Chondrocyte (in vitro differentiated cells): ENCODE data around the gene SESN3. TPM values are rescaled to one million over a fixed set of nuclear protein-coding genes. Genes with fewer than 3 reads are reported as not detected.

ENCODE experiments used
- DNase-seq: peaks from one replicate; pipeline ENCODE4 v3.0.0; 2021; ENCODE audit warnings: mixed read lengths, low spot score
- H3K27ac Mint-ChIP-seq: one replicate; pipeline ENCODE4 v1.8.0; 2021; ENCODE audit warnings: mild to moderate bottlenecking, moderate library complexity, mixed read lengths; ENCODE audit not compliant: unreplicated experiment
- H3K27me3 Mint-ChIP-seq: 2 replicates; pipeline ENCODE4 v1.8.0; 2021; ENCODE audit warnings: low read depth, mixed read lengths
- H3K36me3 Mint-ChIP-seq: 2 replicates; pipeline ENCODE4 v1.8.0; 2021; ENCODE audit warnings: low read depth, mixed read lengths
- H3K4me1 Mint-ChIP-seq: 2 replicates; pipeline ENCODE4 v1.8.0; 2021; ENCODE audit warnings: low read depth, mild to moderate bottlenecking, mixed read lengths
- H3K4me3 Mint-ChIP-seq: one replicate; pipeline ENCODE4 v1.8.0; 2021; ENCODE audit warnings: mild to moderate bottlenecking, moderate library complexity, mixed read lengths; ENCODE audit not compliant: unreplicated experiment
- H3K9me3 Mint-ChIP-seq: 2 replicates; pipeline ENCODE4 v1.8.0; 2021; ENCODE audit warnings: low read depth, mixed read lengths
- total RNA-seq: library from RNA; stranded (reverse); gene quantifications from 3 replicates; pipeline ENCODE4 v1.2.1, GENCODE V29; 2021
- TF ChIP-seq, protein P1 (sequence below): fragments of 200-600 bp; sonication (generic); IDR thresholded peaks from 2 replicates; pipeline ENCODE4 v1.5.0; 2021; ENCODE audit warnings: antibody characterized with exemption, mild to moderate bottlenecking, moderate library complexity

Gene SESN3
- total RNA-seq, 1 donor from 2014 or later = 104 TPM

DNA sequence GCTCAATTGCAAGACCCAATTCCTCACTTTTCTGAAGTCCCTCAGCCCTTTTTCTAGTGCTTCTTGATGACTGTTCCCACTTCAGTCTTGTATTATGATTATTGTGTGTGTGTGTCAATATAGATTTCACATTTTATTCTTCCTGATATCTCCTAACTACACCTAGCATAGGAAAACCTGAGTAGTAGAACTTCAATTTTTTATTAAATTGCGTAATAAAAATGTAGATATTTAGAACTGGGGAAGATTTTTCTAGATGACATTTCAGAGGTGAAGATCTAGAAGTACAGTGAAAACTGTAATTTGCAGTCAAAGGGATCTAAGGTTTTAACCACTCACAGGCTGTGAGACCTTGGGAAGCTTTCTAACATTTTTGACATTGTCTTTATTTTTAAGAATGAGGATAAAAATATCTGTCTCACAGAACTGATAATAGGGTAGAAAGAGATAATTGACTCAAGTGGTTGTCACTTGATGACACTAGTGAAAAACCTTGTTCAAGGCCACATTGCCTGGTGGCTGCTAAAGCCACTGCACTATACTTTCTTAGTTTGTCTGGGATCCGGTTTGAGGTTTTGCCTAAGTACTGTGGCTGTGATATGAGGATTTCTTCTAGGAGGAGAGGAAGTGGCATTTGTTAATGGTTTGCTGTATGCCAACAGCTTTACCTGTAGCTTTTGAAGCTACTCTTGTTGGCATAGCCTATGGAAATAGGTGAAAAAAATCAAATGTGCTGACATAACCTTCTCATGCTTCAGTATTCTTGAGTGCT lies 32.2 kb upstream of the SESN3 start:
- no peak overlapping the region for H3K27ac Mint-ChIP-seq
- H3K4me1 Mint-ChIP-seq = peaks cover 4% of the 10 kb centered on the region
- TF ChIP-seq, protein P1, sequence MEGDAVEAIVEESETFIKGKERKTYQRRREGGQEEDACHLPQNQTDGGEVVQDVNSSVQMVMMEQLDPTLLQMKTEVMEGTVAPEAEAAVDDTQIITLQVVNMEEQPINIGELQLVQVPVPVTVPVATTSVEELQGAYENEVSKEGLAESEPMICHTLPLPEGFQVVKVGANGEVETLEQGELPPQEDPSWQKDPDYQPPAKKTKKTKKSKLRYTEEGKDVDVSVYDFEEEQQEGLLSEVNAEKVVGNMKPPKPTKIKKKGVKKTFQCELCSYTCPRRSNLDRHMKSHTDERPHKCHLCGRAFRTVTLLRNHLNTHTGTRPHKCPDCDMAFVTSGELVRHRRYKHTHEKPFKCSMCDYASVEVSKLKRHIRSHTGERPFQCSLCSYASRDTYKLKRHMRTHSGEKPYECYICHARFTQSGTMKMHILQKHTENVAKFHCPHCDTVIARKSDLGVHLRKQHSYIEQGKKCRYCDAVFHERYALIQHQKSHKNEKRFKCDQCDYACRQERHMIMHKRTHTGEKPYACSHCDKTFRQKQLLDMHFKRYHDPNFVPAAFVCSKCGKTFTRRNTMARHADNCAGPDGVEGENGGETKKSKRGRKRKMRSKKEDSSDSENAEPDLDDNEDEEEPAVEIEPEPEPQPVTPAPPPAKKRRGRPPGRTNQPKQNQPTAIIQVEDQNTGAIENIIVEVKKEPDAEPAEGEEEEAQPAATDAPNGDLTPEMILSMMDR = no peak
- no peak for DNase-seq
- no peak overlapping the region for H3K4me3 Mint-ChIP-seq
- H3K36me3 Mint-ChIP-seq = no peaks in the 10 kb centered on the region
- no peaks in the 10 kb centered on the region for H3K27me3 Mint-ChIP-seq
- peaks cover 3% of the 10 kb centered on the region for H3K9me3 Mint-ChIP-seq

DNA sequence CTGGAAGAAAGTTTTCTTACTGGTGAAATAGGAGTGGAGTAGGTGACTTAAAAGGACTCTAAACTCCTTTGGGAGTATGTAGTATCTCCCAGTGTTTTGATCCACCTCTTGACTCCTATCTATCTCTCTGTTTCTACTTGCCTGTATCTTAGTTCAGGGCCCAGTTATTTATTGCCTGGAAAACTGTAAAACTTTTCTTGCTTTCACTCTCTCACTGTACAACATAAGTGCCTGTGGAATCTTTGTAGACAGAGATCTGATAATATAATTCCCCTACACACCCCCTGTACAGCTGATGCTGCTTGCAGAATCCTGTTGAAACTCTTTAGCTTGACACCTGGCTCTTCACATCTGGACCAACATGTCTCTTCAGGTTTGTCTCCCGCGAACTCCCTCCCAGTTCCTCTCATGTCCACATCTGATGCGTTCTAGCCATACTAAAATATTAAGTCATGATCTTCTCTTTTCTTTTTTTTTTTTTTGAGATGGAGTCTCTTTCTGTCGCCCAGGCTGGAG lies 26.5 kb upstream of the SESN3 start:
- peaks cover 2% of the 10 kb centered on the region for H3K27me3 Mint-ChIP-seq
- H3K9me3 Mint-ChIP-seq = no peaks in the 10 kb centered on the region
- no peaks in the 10 kb centered on the region for H3K36me3 Mint-ChIP-seq
- TF ChIP-seq, protein P1 = no peak
- H3K27ac Mint-ChIP-seq = no peak overlapping the region
- H3K4me3 Mint-ChIP-seq = no peak overlapping the region
- H3K4me1 Mint-ChIP-seq = peaks cover 21% of the 10 kb centered on the region
- DNase-seq = no peak

- Mint-ChIP-seq H3K27ac (no peak overlapping the region), H3K4me1 (peaks cover 27% of the 10 kb centered on the region), H3K4me3 (no peak overlapping the region), H3K9me3 (no peaks in the 10 kb centered on the region), H3K27me3 (peaks cover 2% of the 10 kb centered on the region), H3K36me3 (no peaks in the 10 kb centered on the region)
- DNase-seq = no peak
- TF ChIP-seq, protein P1 = no peak
These were observed 25.3 kb upstream of the SESN3 start for GRCh38 chr11:95256321-95256779.

DNA sequence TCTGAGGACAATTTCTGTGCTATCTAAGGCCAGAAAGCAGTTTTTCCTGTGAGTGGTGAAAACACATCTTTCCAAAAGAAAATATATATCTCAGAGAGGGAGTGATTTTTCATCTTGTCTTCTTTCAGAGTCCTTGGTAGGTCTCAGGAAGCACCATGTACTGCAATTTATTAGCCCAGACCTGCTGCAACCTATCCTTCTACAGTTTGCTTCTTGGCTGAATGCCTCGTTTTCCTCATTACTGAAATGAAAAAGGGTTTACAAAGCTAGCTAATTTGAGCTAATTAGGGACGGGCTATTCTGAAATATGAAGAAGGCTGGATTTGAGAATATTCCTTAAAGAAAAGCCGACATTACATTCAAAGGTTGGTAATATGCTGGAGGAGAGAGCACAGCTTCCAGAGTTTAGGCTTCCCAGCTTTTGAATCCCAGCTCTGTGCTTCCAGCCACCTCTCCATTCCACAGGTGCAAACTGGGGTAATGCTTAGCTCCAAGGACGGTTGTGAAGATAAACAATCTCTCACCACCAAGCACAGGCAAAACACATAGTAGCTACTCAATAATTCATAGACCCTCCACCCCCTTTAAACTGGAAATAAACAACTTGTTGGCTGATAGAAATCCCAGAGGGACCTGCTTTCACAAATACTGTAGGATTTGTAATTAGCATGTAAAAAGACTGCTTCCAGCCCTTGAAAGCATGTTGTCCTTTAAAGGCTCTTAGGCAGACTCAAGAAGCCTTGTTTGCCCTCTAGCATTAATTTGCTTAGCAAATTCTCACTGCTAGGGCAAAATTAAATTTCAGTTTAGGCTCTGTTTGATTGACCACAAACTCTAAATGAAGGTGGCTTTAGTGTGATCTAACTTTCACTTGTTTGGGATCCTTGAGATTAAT lies 24.5 kb upstream of the SESN3 start:
- TF ChIP-seq, protein P1 = no peak
- no peak for DNase-seq
- Mint-ChIP-seq H3K36me3 (no peaks in the 10 kb centered on the region), H3K4me3 (no peak overlapping the region), H3K4me1 (peaks cover 27% of the 10 kb centered on the region), H3K27ac (no peak overlapping the region), H3K27me3 (peaks cover 2% of the 10 kb centered on the region), H3K9me3 (no peaks in the 10 kb centered on the region)

- Mint-ChIP-seq H3K9me3 (no peaks in the 10 kb centered on the region), H3K4me3 (no peak overlapping the region), H3K27ac (no peak overlapping the region), H3K27me3 (peaks cover 2% of the 10 kb centered on the region), H3K36me3 (no peaks in the 10 kb centered on the region), H3K4me1 (peaks cover 27% of the 10 kb centered on the region)
- DNase-seq = no peak
- TF ChIP-seq, protein P1 = no peak
These were observed 23.7 kb upstream of the SESN3 start for GRCh38 chr11:95254716-95255115.
